COLO829 (cell line): ENCODE results near the gene ZNF532.

Experiments
- DNase-seq: peaks from one replicate; pipeline ENCODE4 v3.0.0; 2012; ENCODE audit warnings: low spot score

The ZNF532 gene

DNA sequence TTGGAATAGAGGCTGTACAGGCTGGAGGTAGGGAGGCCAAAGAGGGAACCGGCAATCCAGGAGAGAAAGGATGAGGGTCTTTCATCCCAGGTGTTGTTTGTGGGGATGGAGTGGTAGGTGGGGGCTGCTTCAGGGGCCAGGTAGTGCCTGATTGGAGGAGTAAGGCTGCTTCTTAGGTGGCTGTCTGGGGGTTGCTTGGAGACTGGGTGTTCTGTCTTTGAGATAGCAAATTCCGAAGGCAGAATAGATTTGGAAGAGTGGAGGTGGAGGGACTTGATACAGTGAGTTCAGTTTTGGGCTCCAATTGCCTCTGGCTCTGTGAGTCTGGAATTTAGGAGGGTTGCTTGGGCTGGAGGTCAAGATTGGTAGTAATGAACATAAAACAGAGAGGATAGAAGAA, 5.9 kb downstream of the ZNF532 start:
- DNase-seq: no peak

DNA sequence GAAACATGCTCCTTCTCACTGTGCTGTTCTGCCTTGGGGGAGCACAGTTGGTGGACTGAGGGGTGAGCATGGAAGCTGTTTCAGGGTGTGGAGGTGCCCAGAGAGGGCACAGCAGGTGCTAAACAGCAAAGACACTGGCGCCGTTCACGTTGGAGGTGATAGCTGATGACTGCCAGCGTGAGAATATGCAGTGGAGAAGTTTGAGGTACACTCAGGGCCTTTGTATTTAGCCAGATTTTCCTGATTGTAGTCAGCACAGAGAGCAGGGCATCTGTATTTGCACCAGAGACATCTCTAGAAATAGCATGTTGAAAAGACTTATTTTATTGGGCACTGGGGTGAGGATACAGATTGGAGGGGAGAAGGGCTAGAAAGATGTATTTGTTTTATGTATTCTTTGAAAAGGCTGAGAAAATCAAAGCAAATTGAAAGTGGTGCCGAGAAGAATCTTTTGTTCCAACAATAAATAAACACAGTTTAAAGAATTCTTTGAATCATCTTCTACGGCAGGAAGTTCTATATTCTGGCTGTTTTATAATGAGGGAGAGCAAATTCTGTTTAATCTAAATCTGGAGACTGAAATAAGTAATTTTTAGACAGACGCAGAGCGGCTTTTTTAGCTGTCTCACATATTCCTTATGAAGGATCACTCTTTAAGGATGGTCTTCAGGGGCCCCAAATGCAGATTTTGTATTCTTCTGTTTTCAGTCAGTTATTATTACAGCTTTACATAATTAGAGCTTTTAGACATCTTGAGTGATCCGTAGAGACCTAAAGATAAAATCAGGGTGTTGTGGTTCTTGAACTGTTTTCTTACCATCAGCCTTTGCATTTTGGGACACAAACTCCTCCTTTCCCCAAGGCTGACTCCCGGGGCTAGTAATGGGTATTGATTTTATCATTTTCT, 7.1 kb downstream of the ZNF532 start:
- no peak for DNase-seq

DNA sequence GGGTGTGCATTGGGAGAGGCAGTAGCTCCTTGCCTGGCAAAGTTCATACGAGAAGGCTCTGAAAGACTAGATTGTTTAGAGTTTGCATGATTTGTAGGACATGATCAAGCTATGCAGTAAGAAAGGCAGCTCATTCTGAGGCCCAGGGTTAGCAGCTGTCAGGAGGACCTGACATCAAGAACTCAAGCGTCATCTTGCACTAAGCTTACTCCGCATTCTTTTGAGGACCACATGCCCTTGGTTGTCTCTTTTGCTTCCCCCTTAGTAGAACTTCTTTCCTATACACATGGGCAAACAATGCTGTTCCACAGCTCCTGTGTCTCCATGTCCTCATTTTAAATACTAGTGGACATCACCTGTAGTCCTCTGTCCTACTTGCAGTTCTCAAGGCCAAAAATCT, 14.0 kb downstream of the ZNF532 start:
- no peak for DNase-seq

DNA sequence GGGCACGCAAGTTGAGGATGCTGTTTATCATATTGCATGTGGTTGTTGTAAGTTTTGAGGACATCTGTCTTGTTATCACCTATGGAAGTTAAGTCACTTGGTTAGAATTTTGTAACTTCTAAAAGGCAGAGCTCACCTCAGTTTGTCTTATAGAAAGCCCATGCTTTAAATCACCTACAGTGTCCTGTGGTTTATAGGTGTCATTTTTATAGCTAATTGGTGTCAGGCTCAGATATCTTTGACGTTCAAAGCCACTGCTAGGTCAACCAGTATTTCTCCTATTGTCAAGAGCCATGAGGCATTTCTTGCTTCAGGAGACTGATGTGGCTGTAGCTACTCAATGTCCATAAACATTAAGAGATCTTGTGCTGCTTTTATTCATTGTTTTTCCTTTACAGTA, 16.8 kb downstream of the ZNF532 start:
- no peak for DNase-seq

DNA sequence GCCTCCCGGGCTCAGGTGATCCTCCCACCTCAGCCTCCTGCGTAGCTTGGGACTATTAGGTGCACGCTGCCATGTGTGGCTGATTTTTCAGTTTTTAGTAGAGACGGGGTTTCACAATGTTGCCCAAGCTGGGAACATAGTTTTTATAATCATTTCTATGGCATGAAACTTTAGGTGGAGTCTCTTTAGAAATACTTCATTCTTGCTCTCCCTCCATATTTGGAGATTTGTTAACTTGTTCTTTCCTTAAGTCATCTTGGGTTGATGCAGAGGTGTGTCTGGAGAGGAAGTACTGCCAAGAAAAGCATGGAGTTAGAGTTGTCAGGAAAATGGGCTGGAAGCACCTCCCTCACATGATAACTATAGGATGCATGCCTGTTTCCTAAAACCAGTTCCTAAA, 17.4 kb downstream of the ZNF532 start:
- no peak for DNase-seq

DNA sequence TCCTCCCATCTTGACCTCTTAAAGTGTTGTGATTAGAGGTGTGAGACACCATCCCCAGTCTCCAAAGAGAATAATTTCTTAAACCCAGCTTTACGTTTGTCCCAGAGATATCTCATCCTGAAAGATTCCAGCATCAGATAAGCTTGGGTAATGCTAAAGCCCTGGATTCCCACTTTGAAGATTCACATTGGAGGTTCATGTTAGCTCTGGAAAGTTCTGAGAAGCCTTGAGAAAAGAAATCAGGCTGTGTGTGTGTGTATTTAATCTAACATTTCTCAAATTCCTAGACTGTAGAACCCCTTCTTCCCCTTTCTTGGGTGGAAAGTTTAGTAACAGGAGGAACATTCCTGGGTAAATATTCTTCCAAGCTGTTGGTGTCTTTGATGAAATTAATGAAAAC, 18.0 kb downstream of the ZNF532 start:
- no peak for DNase-seq

DNA sequence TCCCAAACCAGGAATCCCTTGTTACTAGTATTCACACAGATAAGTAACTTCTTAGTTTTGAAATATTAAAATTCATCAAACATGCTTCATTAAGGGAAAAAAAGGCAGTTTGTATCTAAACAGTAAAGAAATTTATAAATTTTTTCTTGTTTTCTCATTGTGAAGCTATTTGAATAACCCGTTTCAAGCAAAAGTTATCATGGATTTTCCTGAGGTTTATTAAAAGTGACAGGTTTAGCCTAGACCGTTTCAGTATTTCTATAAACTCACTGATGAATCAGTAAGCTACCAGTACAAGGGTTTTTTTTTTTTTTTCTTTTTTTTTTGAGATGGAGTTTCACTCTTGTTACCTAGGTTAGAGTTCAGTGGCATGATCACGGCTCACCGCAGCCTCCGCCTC, 20.0 kb downstream of the ZNF532 start:
- no peak for DNase-seq

DNA sequence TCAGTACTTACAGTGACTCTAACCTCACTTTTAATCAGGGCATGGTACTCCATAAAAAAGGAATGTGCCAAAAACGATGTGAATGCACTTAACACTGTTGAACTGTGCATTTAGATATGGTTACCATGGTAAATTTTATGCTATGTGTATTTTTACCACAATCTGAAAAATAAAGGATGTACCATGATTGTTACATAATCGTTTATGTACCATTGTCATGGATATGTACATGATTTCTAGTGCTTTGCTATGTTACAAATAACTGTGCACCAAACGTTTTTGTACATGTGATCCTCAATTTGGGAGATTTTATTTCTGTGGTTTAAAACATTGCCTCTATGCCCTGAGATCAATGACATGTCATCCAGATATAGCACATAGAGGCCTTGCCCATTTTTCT, 21.8 kb downstream of the ZNF532 start:
- no peak for DNase-seq

DNA sequence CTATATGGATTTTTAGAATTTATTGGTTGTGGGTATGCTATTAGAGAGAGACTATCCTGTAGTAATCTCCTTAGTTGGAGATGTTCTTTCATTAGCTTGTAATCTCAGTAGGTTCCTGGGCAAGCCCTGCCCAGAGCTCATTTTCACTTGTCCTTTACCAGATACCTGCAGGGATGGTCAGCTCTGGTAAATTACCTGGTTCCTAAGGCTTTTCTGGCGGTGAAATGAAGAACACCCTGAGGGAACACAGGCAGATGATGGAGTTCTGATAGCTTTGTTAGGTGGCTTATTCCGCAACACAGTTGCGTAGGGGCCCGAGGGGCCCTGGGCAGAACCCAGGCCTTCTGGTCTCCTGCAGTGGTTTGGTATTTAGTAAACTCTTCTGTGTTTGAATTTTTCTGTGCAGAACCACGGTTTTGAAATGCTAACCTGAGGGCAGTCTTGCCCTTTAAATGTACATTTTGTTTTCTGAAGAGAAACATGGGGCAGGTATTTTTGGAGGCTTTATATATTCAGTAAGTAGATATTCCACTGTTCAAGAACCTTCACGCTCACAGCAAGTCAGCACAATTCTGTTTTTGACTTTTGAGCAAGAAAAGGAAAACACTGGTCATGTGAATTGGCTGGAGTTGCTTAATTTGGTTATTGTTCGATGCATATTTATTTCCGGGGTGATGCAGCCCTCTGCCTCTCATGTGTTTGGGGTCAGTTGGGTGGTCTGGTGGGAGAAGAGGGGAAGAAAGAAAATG, 22.4 kb downstream of the ZNF532 start:
- DNase-seq: no peak

DNA sequence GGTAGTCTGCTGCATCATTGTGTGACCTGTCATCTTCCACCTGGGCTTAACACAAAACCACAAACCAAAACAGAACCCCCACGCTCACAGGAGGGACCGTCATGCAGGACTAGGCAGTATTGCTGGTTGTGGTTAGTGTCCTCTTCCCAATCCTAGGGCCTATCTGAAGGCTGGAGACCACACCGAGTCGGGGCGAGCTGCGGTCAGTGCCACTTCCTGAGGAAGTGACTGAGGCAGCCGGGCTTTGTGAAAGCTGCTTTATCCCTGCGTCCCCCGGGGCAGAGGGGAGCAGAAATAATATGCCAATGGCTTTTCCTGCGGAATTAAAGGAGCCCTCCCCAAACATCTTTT, 22.9 kb downstream of the ZNF532 start:
- peak; percentile 81 for DNase-seq

DNA sequence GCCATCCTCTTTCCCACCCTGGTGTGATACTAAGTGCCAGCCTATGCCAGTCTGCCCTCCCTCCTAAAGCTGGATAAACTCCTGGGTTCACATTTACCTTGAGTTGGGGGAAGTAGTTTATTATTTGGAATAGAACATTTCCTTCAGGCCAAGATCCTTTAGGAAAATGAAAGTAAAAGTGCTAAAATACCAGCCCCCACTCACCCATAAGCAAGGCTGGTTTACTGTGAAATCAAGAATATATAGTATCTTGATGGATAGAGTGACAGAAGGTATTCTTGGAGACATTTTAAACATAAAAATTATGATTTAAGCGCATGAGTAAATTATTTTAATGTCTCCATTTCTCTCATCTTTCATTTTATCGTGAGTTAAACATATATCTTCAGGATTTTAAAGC, 27.1 kb downstream of the ZNF532 start:
- no peak for DNase-seq

DNA sequence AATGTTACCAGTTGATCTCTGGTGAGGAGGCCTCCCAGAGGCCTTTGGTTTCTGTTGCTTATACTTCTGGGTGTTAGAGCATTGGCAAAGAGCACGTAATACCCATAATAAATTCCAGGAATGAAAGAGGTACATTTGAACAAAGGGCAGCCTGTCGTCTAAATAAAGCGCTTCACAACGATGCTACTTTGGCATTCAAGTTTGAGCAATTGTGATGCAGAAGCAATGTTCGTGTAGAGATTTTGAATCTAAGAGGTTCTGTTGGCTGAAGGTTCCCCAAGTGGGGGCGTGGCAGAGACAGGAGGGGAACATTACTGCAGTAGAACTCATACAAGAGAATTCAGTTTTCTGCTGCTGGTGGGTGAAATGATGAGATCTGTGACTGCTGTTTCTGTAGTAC, 27.8 kb downstream of the ZNF532 start:
- no peak for DNase-seq

DNA sequence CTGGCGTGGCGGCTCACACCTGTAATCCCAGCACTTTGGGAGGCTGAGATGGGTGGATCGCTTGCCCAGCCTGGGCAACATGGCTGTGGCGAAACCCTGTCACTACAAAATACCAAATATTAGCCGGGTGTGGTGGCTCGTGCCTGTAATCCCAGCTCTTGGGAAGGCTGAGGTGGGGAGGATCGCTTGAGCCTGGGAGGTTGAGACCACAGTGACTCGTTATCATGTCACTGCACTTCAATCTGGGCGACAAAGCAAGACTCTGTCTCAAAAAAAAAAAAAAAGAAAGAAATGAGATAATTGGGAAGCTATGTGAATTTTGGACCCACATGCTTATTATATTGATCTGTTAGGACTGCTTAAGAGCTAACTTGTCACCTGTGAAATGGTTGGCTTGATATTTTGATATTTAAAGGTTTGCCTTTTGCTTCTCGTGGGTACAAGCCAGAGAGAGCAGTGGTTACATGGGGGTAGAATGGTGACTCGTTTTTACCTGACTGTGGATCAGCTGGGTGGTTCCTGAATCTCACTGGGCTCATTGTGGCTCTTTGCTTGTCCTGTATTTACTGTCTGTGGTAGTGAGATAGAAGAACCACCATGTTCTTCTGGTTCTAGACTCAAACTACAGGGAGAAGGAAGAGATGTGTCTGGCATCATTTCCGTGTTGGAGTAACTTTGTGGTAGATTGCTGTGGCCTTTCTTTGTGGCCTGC, 28.9 kb downstream of the ZNF532 start:
- no peak for DNase-seq

DNA sequence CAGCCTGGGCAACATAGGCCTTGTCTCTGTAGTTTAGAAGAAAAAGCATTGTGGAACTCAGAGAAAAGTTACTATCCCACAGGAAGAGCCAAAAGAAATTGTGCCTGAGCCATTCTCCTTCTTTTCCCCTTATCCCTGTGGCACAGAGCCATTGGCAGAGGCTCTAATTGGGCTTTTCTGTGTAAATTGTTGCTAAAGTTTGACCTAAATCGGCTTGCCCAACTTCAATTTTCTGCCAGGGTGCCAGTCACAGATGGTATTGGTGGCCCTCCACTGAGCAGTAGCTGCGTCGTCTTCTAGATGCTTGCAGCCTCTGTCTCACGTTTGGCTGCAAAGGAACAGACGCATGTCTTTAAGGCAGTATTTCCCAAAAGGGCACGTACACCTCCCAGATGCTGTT, 30.3 kb downstream of the ZNF532 start:
- no peak for DNase-seq

DNA sequence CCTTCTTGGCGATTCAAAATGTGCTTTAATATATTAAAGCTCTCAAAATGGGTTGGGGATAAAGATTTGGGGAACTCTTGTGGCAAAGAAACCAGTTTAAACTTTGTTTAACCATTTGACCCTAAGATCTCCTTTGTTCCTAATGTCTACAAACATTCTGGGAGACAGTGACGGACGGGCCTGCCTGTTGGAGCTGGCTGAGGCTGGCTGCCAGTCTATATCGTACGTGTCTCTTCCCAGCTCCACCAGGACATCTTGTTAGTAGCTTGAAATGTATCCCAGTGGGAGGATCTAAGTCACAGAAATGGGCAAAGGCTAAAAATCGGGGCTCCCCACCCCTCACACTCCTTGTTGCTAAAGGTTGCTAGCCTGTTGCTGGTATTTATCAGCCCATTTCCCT, 30.7 kb downstream of the ZNF532 start:
- no peak for DNase-seq

DNA sequence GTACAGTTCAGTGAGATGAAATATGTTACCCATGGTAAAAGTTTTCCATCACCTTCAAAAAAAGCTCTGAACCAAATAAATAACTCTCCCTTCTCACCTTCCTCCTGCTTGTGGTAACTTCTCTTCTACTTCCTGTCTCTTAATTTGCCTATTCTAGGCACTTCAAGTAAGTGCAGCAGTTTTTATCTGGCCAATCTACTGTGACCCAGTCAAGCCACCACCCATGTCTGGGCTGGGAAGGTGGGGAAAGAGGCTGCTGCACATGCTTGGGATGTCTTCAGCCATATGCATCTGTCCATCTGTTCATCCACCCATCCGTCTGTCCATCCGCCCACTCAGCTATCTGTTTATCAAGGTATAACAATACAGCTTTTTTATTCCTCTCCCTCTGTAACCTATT, 31.6 kb downstream of the ZNF532 start:
- no peak for DNase-seq

DNA sequence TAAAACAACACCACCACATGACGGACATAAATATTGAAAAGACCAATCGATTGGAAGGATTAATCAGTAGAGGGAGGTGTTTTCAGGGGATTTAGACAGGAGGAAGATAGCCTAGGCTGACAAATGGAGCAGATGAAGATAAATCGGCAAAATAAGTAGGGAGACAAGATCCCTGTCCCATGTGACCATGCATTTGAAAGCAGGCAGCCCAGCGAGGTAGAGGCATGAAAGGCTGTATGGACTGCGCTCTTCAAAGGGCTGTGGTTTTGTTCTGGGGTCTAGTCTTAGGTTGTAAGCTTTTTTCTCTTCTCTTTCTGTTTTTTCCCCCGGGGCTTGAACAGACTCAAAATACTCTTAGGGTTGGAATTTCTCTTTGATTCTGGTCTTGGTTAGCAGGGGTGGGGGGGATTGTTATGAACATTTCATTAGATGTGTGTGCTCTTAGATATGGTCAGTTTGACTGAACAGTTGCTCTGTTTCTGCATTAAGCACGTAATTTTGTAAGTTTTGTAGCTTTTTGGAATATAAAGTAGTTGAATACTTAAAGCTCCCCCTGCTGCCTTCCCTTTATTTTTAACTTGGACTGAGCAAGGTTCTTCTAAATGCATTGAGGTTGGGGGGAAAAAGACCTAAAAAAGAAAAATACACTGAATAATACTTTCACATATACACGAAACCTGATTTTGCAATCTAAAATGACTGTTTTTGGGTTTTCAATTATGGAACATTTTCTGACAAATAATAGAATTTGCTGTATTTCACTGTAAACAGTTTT, 32.2 kb downstream of the ZNF532 start:
- no peak for DNase-seq

DNA sequence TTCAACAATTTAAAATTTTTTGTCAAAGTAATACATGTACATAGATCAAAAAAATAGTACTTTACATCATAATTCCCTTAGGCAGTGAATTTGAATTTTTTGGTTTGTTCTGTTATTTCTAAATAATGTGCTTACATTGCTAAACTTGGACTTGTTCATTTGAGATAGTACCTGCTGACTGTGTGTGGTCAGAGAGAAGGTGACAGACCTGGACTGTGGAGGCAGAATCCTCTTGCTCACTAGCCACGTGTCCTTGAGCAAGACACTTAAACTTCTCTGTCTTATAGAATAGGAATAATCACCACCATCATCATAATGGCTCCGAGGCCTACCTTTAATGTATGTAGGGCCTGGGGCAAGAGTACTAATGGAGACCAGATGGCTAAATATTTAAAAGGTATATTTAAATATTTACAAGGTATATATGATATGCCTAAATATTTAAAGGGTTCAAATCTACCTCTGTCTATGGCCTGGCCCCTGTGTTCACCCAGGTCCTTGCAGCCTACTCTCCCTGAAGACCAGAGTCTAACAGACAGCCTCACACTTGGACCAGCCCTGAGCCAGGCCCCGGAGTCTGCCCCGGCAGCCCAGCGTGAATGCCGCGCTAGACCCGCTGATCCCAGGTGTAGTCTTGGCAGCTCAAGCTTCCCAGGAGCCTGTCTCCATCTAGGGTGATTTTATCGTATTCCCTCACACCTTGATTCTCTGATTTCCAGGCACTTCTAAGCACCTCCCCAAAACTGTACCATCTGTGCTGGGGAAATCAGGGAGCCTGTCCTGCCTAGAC, 33.5 kb downstream of the ZNF532 start:
- DNase-seq: no peak

DNA sequence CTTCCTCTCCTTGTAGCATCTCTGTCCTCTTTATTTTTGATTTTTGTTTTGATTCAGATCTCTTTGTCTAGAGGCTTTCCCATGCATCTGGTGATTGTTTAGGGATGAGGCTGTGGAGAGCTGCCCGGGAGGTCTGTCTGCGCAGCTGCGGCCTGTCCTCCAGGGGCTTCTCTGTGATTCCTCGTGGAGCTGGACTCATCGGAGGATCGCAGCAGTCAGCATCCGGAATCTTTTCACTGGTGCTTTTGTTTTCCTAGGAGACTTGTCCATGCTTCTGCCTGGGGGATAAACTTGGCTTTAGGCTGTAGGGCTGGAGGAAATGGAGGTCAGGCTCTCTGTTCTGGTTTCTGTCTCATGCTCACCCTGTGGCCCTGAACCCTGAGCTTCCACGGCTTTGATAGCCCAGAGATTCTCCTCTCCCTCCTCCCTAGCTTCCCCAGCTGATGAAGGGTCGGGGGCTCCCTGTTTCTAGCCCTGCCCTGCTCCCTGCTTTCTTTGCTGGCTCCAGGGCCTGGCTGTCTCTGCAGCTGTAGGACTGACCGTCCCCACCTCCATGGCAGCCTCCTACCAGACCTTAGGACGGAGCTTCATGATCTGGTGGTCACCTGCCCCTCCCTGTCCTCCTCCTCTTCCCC, 35.5 kb downstream of the ZNF532 start:
- DNase-seq: no peak

DNA sequence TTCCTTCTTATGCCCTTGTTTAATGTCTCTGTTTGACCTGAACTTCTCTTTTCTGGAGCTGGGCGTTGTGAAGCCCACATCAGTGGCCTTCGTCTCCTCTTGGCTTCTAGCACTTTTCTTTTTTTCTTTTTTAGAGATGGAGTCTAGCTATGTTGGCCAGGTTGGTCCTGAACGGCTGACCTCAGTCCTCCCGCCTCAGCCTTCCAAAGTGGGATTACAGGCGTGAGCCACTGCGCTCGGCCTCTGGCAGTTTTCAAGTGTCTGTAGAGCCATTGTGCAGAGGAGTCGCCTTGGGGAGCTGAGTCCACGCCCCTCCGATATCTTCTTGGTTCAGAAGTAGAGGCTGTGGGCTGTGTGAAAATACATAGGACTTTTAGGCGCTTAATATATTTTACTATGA, 36.5 kb downstream of the ZNF532 start:
- DNase-seq: no peak

DNA sequence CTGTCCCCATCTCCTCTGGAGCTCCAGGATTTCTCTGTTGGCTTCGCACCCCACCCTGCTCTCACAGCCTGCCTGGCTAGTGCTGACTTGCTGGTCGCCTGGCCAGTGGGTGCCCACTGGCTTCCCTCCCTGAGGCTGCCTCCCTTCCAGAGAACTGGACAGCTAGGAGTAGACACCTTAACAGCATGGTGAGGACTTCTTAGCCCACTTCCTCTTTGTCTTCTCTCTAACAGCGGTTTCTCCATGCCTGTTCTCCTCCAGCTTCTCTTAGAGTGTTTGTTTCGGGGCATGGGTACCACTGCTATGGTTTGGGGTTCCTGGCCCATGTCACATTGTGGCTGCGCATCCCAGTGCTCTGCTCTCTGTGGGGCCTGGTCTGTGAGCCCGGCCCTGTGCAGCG, 37.1 kb downstream of the ZNF532 start:
- DNase-seq: no peak
